Measurements from ENCODE around the gene CNTN5. TPM values are rescaled to one million over a fixed set of nuclear protein-coding genes. Genes with fewer than 3 reads are reported as not detected.

CNTN5 gene
- total RNA-seq, 4 donors from 2014 or later, result 0.12 TPM; not detected in 3

DNA sequence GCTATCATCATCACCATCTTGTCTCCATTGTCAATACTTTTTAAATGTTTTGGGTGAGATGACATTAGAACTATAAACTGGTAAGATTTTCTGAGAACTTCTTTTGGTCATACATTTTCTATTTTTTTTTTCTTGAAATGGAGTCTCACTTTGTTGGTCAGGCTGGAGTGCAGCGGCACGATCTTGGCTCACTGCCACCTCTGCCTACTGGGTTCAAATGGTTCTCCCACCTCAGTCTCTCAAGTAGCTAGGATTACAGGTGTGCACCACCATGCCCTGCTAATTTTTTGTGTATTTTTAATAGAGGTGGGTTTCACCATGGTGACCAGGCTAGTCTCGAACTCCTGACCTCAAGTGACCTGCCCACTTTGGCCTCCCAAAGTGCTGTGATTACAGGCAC, 880.4 kb downstream of the CNTN5 start:
- H3K9me3 ChIP-seq, result peaks cover 0 to 1% (median 0%) of the 10 kb centered on the region in 3 donors
- TF ChIP-seq, protein P1, sequence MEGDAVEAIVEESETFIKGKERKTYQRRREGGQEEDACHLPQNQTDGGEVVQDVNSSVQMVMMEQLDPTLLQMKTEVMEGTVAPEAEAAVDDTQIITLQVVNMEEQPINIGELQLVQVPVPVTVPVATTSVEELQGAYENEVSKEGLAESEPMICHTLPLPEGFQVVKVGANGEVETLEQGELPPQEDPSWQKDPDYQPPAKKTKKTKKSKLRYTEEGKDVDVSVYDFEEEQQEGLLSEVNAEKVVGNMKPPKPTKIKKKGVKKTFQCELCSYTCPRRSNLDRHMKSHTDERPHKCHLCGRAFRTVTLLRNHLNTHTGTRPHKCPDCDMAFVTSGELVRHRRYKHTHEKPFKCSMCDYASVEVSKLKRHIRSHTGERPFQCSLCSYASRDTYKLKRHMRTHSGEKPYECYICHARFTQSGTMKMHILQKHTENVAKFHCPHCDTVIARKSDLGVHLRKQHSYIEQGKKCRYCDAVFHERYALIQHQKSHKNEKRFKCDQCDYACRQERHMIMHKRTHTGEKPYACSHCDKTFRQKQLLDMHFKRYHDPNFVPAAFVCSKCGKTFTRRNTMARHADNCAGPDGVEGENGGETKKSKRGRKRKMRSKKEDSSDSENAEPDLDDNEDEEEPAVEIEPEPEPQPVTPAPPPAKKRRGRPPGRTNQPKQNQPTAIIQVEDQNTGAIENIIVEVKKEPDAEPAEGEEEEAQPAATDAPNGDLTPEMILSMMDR (IDR thresholded peaks at IDR 0.05), result no peak
- TF ChIP-seq POLR2A (IDR thresholded peaks at IDR 0.05), result no peak
- no peak for DNase-seq
- intact Hi-C loops (cut with DNase I), result no loop called here
- WGBS, 2 donors, result 54 to 77% methylated on average over 3 of the region's 3 CpGs
- H3K27me3 ChIP-seq, result no peaks in the 10 kb centered on the region
- H3K27ac ChIP-seq, result no peak overlapping the region
- H3K4me3 ChIP-seq, result no peak overlapping the region
- no peaks in the 10 kb centered on the region for H3K4me1 ChIP-seq
- H3K36me3 ChIP-seq, result no peaks in the 10 kb centered on the region

DNA sequence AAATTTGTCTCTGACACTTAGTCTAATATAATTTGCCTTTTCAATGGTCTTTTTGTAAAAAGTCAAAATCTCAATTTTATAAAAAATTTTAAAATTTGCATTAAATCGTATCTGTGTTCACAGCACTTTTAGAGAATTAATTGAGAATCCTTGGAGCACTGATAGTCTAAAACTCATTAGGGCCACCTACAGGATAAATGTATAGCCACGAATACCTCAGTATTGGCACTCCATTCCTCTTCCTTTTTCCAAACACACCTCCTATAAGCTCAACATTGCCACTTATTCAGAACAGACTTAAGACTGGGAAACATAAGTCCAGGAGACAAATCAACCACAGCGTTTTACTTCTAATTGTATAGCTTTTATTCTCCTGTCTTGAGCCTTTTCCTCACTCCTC, 890.4 kb downstream of the CNTN5 start:
- no peak for TF ChIP-seq POLR2A (IDR thresholded peaks at IDR 0.05)
- TF ChIP-seq, protein P1 (IDR thresholded peaks at IDR 0.05), result no peak
- WGBS, 2 donors, result 24 to 48% methylated on average over 3 of the region's 3 CpGs

DNA sequence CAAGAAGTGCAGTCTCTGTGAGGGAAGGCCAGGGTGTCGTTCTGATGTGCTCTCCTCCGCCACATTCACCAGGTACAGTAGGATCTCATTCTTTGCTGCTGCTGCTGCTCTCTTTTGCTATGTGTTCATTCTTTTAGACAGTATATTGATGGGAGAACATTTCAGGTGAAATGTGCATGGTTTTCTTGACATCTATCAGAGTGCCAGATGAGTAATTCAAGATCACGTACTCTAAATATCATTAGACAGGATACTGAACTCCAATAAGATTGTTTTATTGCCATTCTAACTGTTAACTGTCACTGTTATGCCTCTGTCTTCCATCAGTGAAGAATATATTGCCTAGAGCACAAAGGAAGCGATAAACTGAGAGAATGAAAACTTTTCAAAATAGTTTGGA, 895.3 kb downstream of the CNTN5 start:
- Histone ChIP-seq H3K27me3 (no peaks in the 10 kb centered on the region), H3K9me3 (peaks cover 0 to 12% (median 4%) of the 10 kb centered on the region in 3 donors), H3K4me3 (no peak overlapping the region), H3K27ac (no peak overlapping the region), H3K36me3 (no peaks in the 10 kb centered on the region), H3K4me1 (no peaks in the 10 kb centered on the region)
- intact Hi-C loops (cut with DNase I), result no loop called here
- 82 to 89% methylated on average over 4 of the region's 4 CpGs for WGBS, 2 donors
- no peak for DNase-seq
- no peak for TF ChIP-seq POLR2A (IDR thresholded peaks at IDR 0.05)
- TF ChIP-seq, protein P1 (IDR thresholded peaks at IDR 0.05), result no peak

More for the DNA sequence above, 890.4 kb downstream of the CNTN5 start:
- intact Hi-C loops (cut with DNase I), result no loop called here
- no peaks in the 10 kb centered on the region for H3K4me1 ChIP-seq
- H3K36me3 ChIP-seq, result no peaks in the 10 kb centered on the region
- H3K27me3 ChIP-seq, result no peaks in the 10 kb centered on the region
- no peak overlapping the region for H3K27ac ChIP-seq
- DNase-seq, result no peak
- no peak overlapping the region for H3K4me3 ChIP-seq
- no peaks in the 10 kb centered on the region for H3K9me3 ChIP-seq

DNA sequence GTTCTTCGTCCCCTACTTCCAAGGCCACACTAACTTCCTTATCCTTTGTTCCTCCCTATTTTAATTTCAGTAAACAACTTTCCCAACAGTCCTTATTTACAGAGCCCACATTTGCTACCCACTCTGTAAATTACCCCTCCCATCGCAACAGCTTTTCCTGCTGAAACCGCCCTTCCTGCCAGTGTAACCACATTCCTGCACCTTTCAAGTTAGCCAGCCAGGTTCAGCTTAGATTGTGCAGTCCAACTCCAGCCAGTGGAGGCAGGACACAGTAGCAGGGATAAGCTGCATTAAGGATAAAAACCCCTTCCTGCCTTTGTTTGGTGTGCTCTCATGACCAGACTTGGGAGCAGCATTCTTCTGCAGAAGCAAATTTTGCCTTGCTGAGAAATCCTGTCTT, 898.0 kb downstream of the CNTN5 start:
- H3K27me3 ChIP-seq, result no peaks in the 10 kb centered on the region
- TF ChIP-seq, protein P1 (IDR thresholded peaks at IDR 0.05), result no peak
- TF ChIP-seq POLR2A (IDR thresholded peaks at IDR 0.05), result no peak

DNA sequence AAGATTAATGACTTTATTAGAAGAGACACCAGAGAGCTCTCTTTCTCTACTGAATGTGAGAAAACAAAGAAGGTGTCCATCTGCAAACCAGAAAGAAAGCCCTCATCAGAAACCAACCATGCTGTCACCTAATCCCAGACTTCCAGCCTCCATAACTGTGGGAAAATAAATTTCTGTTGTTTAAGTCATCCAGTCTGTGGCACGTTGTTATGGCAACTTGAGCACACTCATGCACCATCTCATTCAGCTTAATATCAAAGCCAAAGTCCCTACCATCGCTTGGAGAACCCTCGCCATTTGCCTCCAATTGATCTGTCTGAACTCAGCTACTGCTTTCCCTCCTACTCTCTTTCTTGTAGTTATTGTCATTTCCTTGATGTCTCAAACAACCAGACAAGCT, 900.2 kb downstream of the CNTN5 start:
- H3K27ac ChIP-seq, result no peak overlapping the region
- no peak for TF ChIP-seq POLR2A (IDR thresholded peaks at IDR 0.05)
- TF ChIP-seq, protein P1 (IDR thresholded peaks at IDR 0.05), result no peak
- H3K36me3 ChIP-seq, result no peaks in the 10 kb centered on the region
- H3K9me3 ChIP-seq, result peaks cover 0 to 12% (median 4%) of the 10 kb centered on the region in 3 donors
- H3K27me3 ChIP-seq, result no peaks in the 10 kb centered on the region
- no peak for DNase-seq
- intact Hi-C loops (cut with DNase I), result no loop called here
- no peak overlapping the region for H3K4me3 ChIP-seq
- no peaks in the 10 kb centered on the region for H3K4me1 ChIP-seq
- 75 to 79% methylated on average over 3 of the region's 3 CpGs for WGBS, 2 donors

More for the DNA sequence above, 898.0 kb downstream of the CNTN5 start:
- WGBS, 2 donors, result 62 to 76% methylated on average over 3 of the region's 3 CpGs
- no peak for DNase-seq
- Histone ChIP-seq H3K27ac (no peak overlapping the region), H3K4me3 (no peak overlapping the region), H3K36me3 (no peaks in the 10 kb centered on the region), H3K4me1 (no peaks in the 10 kb centered on the region), H3K9me3 (peaks cover 0 to 12% (median 4%) of the 10 kb centered on the region in 3 donors)
- intact Hi-C loops (cut with DNase I), result no loop called here

Data from esophagus squamous epithelium (tissue), 5 donors.